ENCODE measurements around the gene PDE6G. TPM values are rescaled to one million over a fixed set of nuclear protein-coding genes. Genes with fewer than 3 reads are reported as not detected.

PDE6G gene
- total and polyA plus RNA-seq, 2 of the 8 experiments (the other 6 are each of a cell fraction or from before 2014, with no cell fraction given) = 5.8 to 12.9 TPM

GRCh38 chr17:81630274-81630673, 26.1 kb downstream of the PDE6G start:
- Histone ChIP-seq H3K23me2 (ENCODE audit: low read depth, low read length) (no peaks in the 10 kb centered on the region), H3K79me2 (ENCODE audit: control insufficient read depth in 1 of 2, insufficient read depth in 2 of 2, low read length in 2 of 2) (peaks cover 2 to 34% of the 10 kb centered on the region in 2 experiments)
- POLR2A ChIA-PET (ENCODE audit: partially characterized antibody) = interaction anchor here (1.0 to 1.4 kb wide), 3 partner anchors 13 to 50 kb away, joined by 3 to 4 read pairs (median 3); no protein-coding TSS in a partner anchor

More at GRCh38 chr17:81630274-81630673, 26.1 kb downstream of the PDE6G start:
- no peak overlapping the region for H4K8ac ChIP-seq (ENCODE audit: extremely low read depth, insufficient read depth, low read length)
- no peak overlapping the region for H3K4me2 ChIP-seq (ENCODE audit: insufficient read depth in 1 of 2, low read depth in 2 of 2, low read length in 2 of 2)
- peaks cover 4 to 42% (median 22%) of the 10 kb centered on the region in 4 experiments; a peak in 6 of 8 replicates for H3K36me3 ChIP-seq (ENCODE audit: control insufficient read depth in 2 of 4, insufficient read depth in 4 of 4, low read length in 3 of 4)
- CTCF ChIA-PET (ENCODE audit: partially characterized antibody) = interaction anchor here (0.6 to 1.1 kb wide), 2 partner anchors 38 to 50 kb away, joined by 3 read pairs; no protein-coding TSS in a partner anchor
- H2BK15ac ChIP-seq (ENCODE audit: low read length) = no peak overlapping the region
- no peak overlapping the region for H2AK5ac ChIP-seq (ENCODE audit: low read depth, low read length)
- H2BK120ac ChIP-seq (replicated peaks; ENCODE audit: low read depth, low read length) = no peak overlapping the region
- H3K9ac ChIP-seq (replicated peaks in 1 of 4; ENCODE audit: extremely low read depth in 1 of 4, low read depth in 3 of 4, low read length in 3 of 4) = no peak overlapping the region
- H3K4me3 ChIP-seq (ENCODE audit: extremely low read depth in 1 of 4, insufficient read depth in 2 of 4, low read depth in 3 of 4, low read length in 4 of 4) = no peak overlapping the region
- peaks cover 0 to 2% of the 10 kb centered on the region in 2 experiments for H4K20me1 ChIP-seq (replicated peaks in 1 of 2; ENCODE audit: control insufficient read depth in 1 of 2, insufficient read depth in 2 of 2, low read length in 2 of 2)
- no peaks in the 10 kb centered on the region for H3K4me1 ChIP-seq (replicated peaks in 1 of 4; ENCODE audit: control insufficient read depth in 3 of 4, insufficient read depth in 4 of 4, low read length in 3 of 4)
- H3K4ac ChIP-seq (replicated peaks; ENCODE audit: insufficient read length, low read depth, low read length) = no peak overlapping the region
- H3K9me3 ChIP-seq (ENCODE audit: insufficient read depth in 2 of 2, low read depth in 1 of 2, low read length in 1 of 2) = no peaks in the 10 kb centered on the region
- no peak overlapping the region for H3K56ac ChIP-seq (replicated peaks; ENCODE audit: insufficient read length, low read depth, low read length)
- no peak for DNase-seq (ENCODE audit: low read depth in 1 of 2, low spot score in 2 of 2)
- no peak overlapping the region for H4K5ac ChIP-seq (ENCODE audit: insufficient read length, low read depth, low read length)
- no peak for FAIRE-seq
- WGBS, 2 experiments (ENCODE audit: extremely low coverage in 1 of 2, insufficient coverage in 1 of 2, insufficient read length in 1 of 2, insufficient replicate concordance in 2 of 2, low coverage in 1 of 2, low lambda C conversion rate in 2 of 2, missing lambda C conversion rate in 1 of 2) = 90% methylated on average over 8 of the region's 8 CpGs; no CpG with 5 or more reads in 1 of the 2 experiments
- H4K91ac ChIP-seq (replicated peaks; ENCODE audit: insufficient read length, low read length) = no peak overlapping the region
- no peak overlapping the region for H2BK20ac ChIP-seq (ENCODE audit: low read length)
- H2BK5ac ChIP-seq (ENCODE audit: low read depth, low read length) = no peak overlapping the region
- no peaks in the 10 kb centered on the region for H3K27me3 ChIP-seq (replicated peaks in 1 of 4; ENCODE audit: control insufficient read depth in 3 of 4, extremely low read depth in 1 of 4, insufficient read depth in 3 of 4, low read length in 3 of 4)
- H3K14ac ChIP-seq (ENCODE audit: insufficient read length) = no peak overlapping the region
- no peak overlapping the region for H3K18ac ChIP-seq (ENCODE audit: extremely low read depth, low read length)
- no peak for TF ChIP-seq POU5F1 (IDR thresholded peaks at IDR 0.05; ENCODE audit: low read depth, low read length)
- no peak for TF ChIP-seq CTBP2 (IDR thresholded peaks at IDR 0.05; ENCODE audit: borderline replicate concordance, insufficient read depth, insufficient read length, low read length)
- TF ChIP-seq SP2 (IDR thresholded peaks at IDR 0.05; ENCODE audit: low read length) = no peak
- no peak for TF ChIP-seq BACH1 (IDR thresholded peaks at IDR 0.05; ENCODE audit: low read length)
- no peak for TF ChIP-seq BRCA1 (IDR thresholded peaks at IDR 0.05; ENCODE audit: low read depth, low read length)
- no peak for TF ChIP-seq CEBPB (IDR thresholded peaks at IDR 0.05; ENCODE audit: low read depth, low read length)
- TF ChIP-seq TBP (IDR thresholded peaks at IDR 0.05; ENCODE audit: low read depth, low read length) = no peak
- no peak for TF ChIP-seq RXRA (IDR thresholded peaks at IDR 0.05; ENCODE audit: insufficient read depth, low read depth, low read length)
- no peak for TF ChIP-seq CBX8 (IDR thresholded peaks at IDR 0.05; ENCODE audit: borderline replicate concordance, low read depth, low read length)
- H2BK12ac ChIP-seq (ENCODE audit: low read depth, low read length) = no peak overlapping the region
- H3K79me1 ChIP-seq (ENCODE audit: low read depth, low read length) = peaks cover 7% of the 10 kb centered on the region
- H2AFZ ChIP-seq (ENCODE audit: low read length) = no peak overlapping the region
- no peak overlapping the region for H3K23ac ChIP-seq (ENCODE audit: insufficient read length)
- no peak overlapping the region for H3K27ac ChIP-seq (ENCODE audit: low read depth, low read length)

Measured in H1 (cell line).